C4-2B (cell line): ENCODE results near the gene PGLYRP3.
A peak's percentile ranks its signal among the peaks of the same experiment; 100 is the strongest.

ENCODE experiments used
- H3K27ac ChIP-seq: fragments of 450-650 bp; 2 replicates; pipeline ENCODE4 v1.5.1; 2017
- ZFX ChIP-seq: fragments of 450-650 bp; IDR thresholded peaks from 2 replicates; pipeline ENCODE4 v1.6.1; 2017
- TF ChIP-seq, protein P1 (sequence below): fragments of 450-650 bp; conservative IDR thresholded peaks from 2 replicates; pipeline ENCODE4 v1.5.1; 2017; ENCODE audit warnings: mild to moderate bottlenecking

PGLYRP3 gene

GRCh38 chr1:153277852-153278251 lies 34.9 kb downstream of the PGLYRP3 start:
- TF ChIP-seq ZFX = no peak
- TF ChIP-seq, protein P1, sequence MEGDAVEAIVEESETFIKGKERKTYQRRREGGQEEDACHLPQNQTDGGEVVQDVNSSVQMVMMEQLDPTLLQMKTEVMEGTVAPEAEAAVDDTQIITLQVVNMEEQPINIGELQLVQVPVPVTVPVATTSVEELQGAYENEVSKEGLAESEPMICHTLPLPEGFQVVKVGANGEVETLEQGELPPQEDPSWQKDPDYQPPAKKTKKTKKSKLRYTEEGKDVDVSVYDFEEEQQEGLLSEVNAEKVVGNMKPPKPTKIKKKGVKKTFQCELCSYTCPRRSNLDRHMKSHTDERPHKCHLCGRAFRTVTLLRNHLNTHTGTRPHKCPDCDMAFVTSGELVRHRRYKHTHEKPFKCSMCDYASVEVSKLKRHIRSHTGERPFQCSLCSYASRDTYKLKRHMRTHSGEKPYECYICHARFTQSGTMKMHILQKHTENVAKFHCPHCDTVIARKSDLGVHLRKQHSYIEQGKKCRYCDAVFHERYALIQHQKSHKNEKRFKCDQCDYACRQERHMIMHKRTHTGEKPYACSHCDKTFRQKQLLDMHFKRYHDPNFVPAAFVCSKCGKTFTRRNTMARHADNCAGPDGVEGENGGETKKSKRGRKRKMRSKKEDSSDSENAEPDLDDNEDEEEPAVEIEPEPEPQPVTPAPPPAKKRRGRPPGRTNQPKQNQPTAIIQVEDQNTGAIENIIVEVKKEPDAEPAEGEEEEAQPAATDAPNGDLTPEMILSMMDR = peak; percentile 79
- H3K27ac ChIP-seq = no peak overlapping the region

DNA sequence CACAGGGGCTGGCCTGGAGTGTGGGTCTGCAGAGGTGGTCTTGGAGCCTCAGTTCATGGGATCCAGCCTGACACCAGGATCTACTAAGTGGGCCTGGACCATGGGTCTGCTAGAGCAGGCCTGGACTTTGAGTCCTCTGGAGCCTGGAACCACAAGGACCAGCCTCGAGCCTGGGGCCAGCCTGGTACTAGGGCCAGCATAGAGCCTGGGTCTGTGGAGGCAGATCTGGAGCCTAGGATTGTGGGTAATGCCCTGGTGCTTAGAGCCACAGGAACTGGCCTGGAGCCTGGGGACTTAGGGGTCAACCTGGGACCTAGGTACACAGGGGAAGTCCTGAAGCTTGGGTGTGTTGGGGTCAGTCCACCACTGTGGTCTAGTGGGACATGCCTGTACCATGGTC lies 40.6 kb downstream of the PGLYRP3 start:
- H3K27ac ChIP-seq = no peak overlapping the region
- TF ChIP-seq, protein P1 = no peak
- no peak for TF ChIP-seq ZFX

- TF ChIP-seq, protein P1 = no peak
- TF ChIP-seq ZFX = no peak
- H3K27ac ChIP-seq = no peak overlapping the region
Observed at GRCh38 chr1:153271711-153272110, 41.0 kb downstream of the PGLYRP3 start.

DNA sequence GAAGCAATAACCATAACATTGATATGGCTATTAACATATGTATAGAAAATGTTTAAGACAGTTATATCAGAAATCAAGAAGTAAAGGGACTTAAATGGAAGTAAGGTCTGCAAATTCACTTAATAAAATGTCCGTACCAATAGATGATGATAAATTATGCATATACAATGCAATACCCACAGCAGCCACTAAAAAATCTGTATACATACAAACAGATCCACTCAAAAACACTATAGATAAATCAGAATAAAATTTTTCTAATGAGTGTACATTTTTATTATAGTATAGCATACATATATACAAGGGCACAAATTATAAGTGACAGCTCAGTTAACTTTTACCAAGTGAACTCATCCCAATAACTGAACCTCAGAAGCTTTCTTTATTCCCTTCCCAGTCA lies 47.3 kb downstream of the PGLYRP3 start:
- TF ChIP-seq, protein P1 = peak; percentile 35; the same call in 1 of the 2 replicates
- TF ChIP-seq ZFX = no peak

GRCh38 chr1:153262462-153263157 lies 50.1 kb downstream of the PGLYRP3 start:
- TF ChIP-seq, protein P1 = no peak
- TF ChIP-seq ZFX = no peak
- H3K27ac ChIP-seq = no peak overlapping the region

More for the DNA sequence above, 47.3 kb downstream of the PGLYRP3 start:
- no peak overlapping the region for H3K27ac ChIP-seq

DNA sequence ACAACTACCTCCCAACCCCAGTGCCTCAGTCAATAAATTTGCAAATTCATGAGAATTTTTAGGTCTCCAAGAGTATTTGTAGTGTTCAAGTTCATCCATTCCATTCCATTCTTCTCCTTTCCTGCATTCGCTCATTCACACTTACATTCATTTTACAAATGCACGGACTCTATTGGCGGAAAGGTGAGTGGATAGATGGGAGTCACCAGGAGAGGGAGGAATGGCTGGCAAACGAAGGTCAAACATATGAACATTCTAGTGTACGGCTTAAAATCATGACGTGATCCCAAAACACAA lies 50.7 kb downstream of the PGLYRP3 start:
- no peak overlapping the region for H3K27ac ChIP-seq
- no peak for TF ChIP-seq ZFX
- TF ChIP-seq, protein P1 = no peak

- no peak overlapping the region for H3K27ac ChIP-seq
- no peak for TF ChIP-seq ZFX
- TF ChIP-seq, protein P1 = no peak
Observed at GRCh38 chr1:153261281-153262069, 51.3 kb downstream of the PGLYRP3 start.
